B cell (primary cell): ENCODE measurements around the gene BLCAP. TPM values are rescaled to one million over a fixed set of nuclear protein-coding genes. Genes with fewer than 3 reads are reported as not detected.

Experiments used
- ATAC-seq: fragments of 200-7000 bp; cut with Tn5 transposase; one replicate; pipeline ENCODE4 v1.10.0; 2021; ENCODE audit warnings: low read depth, mild to moderate bottlenecking, moderate number of reproducible peaks, moderate library complexity
- CTCF ChIA-PET: fragments of 350-600 bp; sonication (Branson Sonifier 250); formaldehyde crosslinking; loops from one replicate; lab custom pipeline; 2021; ENCODE audit warnings: antibody characterized with exemption, inconsistent platforms; lab: Charles Lee
- POLR2A ChIA-PET: fragments of 350-600 bp; sonication (Branson Sonifier 250); formaldehyde crosslinking; loops from one replicate; lab custom pipeline; 2021; ENCODE audit warnings: antibody characterized with exemption; lab: Charles Lee
- DNase-seq: peaks from one replicate; pipeline ENCODE4 v3.0.0; 2013
- H2AFZ ChIP-seq: 2 replicates; pipeline ENCODE4 v1.6.1; 2012; ENCODE audit warnings: mild to moderate bottlenecking, low read depth, low read length; ENCODE audit not compliant: insufficient read depth, poor library complexity, severe bottlenecking
- H3K27ac ChIP-seq, 2 donors: 1 replicate in 1 of 2; 2 replicates in 1 of 2; pipeline ENCODE4 v1.5.1; 2012 to 2013; ENCODE audit warnings: low read length in 2 of 2, mild to moderate bottlenecking in 2 of 2, moderate library complexity in 1 of 2
- H3K27me3 ChIP-seq, 4 experiments: fragments of 200-600 bp in 1 of 4; sonication (generic) in 1 of 4; replicated peaks in 1 of 4; 1 replicate in 2 of 4; 2 replicates in 2 of 4; pipeline versions ENCODE4 v1.6.1 to v1.7.0; 2013 to 2016; ENCODE audit warnings: low read length in 3 of 4, mild to moderate bottlenecking in 2 of 4, mixed read lengths in 1 of 4, moderate library complexity in 1 of 4; ENCODE audit not compliant: insufficient read depth in 4 of 4, control insufficient read depth in 3 of 4; ENCODE audit errors: control extremely low read depth in 1 of 4
- H3K36me3 ChIP-seq, 2 experiments: replicated peaks in 1 of 2; 1 replicate in 1 of 2; 2 replicates in 1 of 2; pipeline versions ENCODE4 v1.6.1 to v1.7.1; 2013; ENCODE audit warnings: low read length in 1 of 2; ENCODE audit not compliant: insufficient read depth in 2 of 2, control insufficient read depth in 1 of 2; ENCODE audit errors: control extremely low read depth in 1 of 2, extremely low read depth in 1 of 2
- H3K4me1 ChIP-seq, 2 donors: fragments of 200-600 bp in 1 of 2; sonication (generic) in 1 of 2; 1 replicate in 1 of 2; 2 replicates in 1 of 2; pipeline versions ENCODE4 v1.5.1 to v1.6.1; 2013 to 2017; ENCODE audit warnings: low read length in 2 of 2; ENCODE audit not compliant: control insufficient read depth in 2 of 2, insufficient read depth in 2 of 2
- H3K4me2 ChIP-seq: replicated peaks from 2 replicates; pipeline ENCODE3; 2012; ENCODE audit warnings: mild to moderate bottlenecking, low read depth, low read length; ENCODE audit not compliant: poor library complexity, severe bottlenecking
- H3K4me3 ChIP-seq, 5 experiments: fragments of 200-600 bp in 1 of 5; sonication (generic) in 1 of 5; 1 replicate in 3 of 5; 2 replicates in 2 of 5; pipeline versions ENCODE4 v1.5.1 to v1.7.0; 2011 to 2016; ENCODE audit warnings: low read length in 4 of 5, mild to moderate bottlenecking in 4 of 5, low read depth in 2 of 5, control low read depth in 1 of 5, moderate library complexity in 1 of 5; ENCODE audit not compliant: insufficient read depth in 1 of 5; ENCODE audit errors: control extremely low read depth in 1 of 5, extremely low read depth in 1 of 5
- H3K79me2 ChIP-seq: fragments of 200-600 bp; sonication (generic); one replicate; pipeline ENCODE4 v1.6.0; 2016; ENCODE audit warnings: low read length; ENCODE audit not compliant: control insufficient read depth, insufficient read depth
- H3K9ac ChIP-seq: fragments of 200-600 bp; sonication (generic); 2 replicates; pipeline ENCODE4 v1.6.1; 2017; ENCODE audit warnings: mild to moderate bottlenecking, low read length, moderate library complexity
- H3K9me3 ChIP-seq, 3 donors: one replicate each; pipeline versions ENCODE4 v1.6.1 to v1.7.1; 2013; ENCODE audit warnings: low read length in 2 of 3; ENCODE audit not compliant: control insufficient read depth in 2 of 3, insufficient read depth in 1 of 3; ENCODE audit errors: control extremely low read depth in 1 of 3
- H4K20me1 ChIP-seq: 2 replicates; pipeline ENCODE4 v1.6.0; 2012; ENCODE audit warnings: mild to moderate bottlenecking, low read length; ENCODE audit not compliant: insufficient read depth, control insufficient read depth, poor library complexity, severe bottlenecking
- H3K27ac Mint-ChIP-seq: one replicate; pipeline ENCODE4 v1.8.0; 2021; ENCODE audit warnings: mixed read lengths
- H3K27me3 Mint-ChIP-seq: one replicate; pipeline ENCODE4 v1.8.0; 2021; ENCODE audit warnings: mixed read lengths
- H3K4me1 Mint-ChIP-seq: one replicate; pipeline ENCODE4 v1.8.0; 2021; ENCODE audit warnings: mixed read lengths
- H3K4me3 Mint-ChIP-seq: one replicate; pipeline ENCODE4 v1.8.0; 2021; ENCODE audit warnings: mixed read lengths
- H3K9me3 Mint-ChIP-seq: one replicate; pipeline ENCODE4 v1.8.0; 2022; ENCODE audit warnings: mixed read lengths; ENCODE audit not compliant: insufficient read depth
- EZH2 ChIP-seq: IDR thresholded peaks from 2 replicates; pipeline ENCODE4 v1.6.1; 2012; ENCODE audit warnings: borderline replicate concordance, low read depth, mild to moderate bottlenecking, moderate library complexity, low read length; ENCODE audit not compliant: insufficient read depth, poor library complexity, severe bottlenecking
- WGBS: methylation state at CpG from one replicate; pipeline ENCODE4 v1.1.5; 2013; ENCODE audit warnings: missing lambda C conversion rate; ENCODE audit not compliant: insufficient coverage; 5-methylcytosine and 5-hydroxymethylcytosine counted together
- intact Hi-C: fragments of 100-400 bp; cut with micrococcal nuclease; formaldehyde crosslinking; loops from one replicate; pipeline ENCODE4 v1.10.0; 2022
- polyA plus RNA-seq: library from polyadenylated mRNA; depleted of rRNA; stranded (reverse); fragments of >200 nt; gene quantifications from 2 replicates; pipeline ENCODE4 v1.2.3, GENCODE V29; 2012
- total RNA-seq, 2 donors: library from RNA; stranded (reverse); fragments of 120-200 nt in 1 of 2; gene quantifications; 1 replicate in 1 of 2; 2 replicates in 1 of 2; pipeline versions ENCODE4 v1.2.3 to v1.2.4, GENCODE V29; 2013 to 2022
- TF ChIP-seq, protein P1 (sequence below): fragments of 200-600 bp; IDR thresholded peaks from one replicate; pipeline ENCODE4 v1.8.0; 2022; ENCODE audit warnings: antibody characterized with exemption, mild to moderate bottlenecking

BLCAP gene
- total and polyA plus RNA-seq, 2 donors (not counting 1 experiment from before 2014, with no cell fraction given): 56.2 to 188 TPM

DNA sequence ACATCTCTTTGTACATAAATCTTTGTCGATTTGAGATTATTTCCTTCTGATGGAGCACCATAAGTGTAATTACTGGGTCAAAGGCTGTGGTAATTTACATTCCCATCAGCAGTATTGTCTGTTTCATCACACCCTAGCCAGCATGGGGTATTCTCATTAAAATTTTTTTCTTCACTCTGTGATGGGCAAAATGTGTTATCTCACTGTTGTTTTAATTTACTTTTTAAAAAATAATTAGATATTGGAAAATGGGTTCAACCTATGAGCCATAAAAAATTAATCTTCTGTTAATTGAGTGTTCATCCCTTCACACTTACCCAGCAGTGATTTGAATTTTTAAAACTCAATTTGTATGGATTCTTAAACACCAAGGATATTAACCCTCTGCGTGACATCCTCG lies 50.6 kb downstream of the BLCAP start:
- no peaks in the 10 kb centered on the region for H3K79me2 ChIP-seq
- no CpG with 5 or more reads among the region's 3 CpGs for WGBS
- no peaks in the 10 kb centered on the region for H3K4me1 Mint-ChIP-seq

DNA sequence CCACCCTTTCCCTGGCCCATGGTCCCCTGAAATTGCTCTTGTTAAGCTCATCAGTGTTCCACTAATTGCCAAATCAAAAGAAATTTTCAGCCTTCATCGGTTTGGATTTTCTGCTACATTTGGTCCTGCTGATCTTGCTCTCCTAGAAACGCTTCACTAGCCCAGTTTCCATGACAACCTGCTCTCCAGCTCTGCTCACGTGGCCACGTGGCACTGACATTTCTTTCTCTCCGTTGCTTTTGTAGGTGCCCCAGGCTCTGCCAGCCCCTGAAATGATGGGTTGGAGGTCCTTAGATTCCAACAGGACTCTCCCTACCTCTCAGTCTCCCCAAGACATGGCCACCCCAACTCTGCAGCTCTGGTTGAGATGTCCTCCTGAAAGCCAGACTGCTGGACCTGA lies 52.4 kb downstream of the BLCAP start:
- Histone ChIP-seq H3K9ac (no peak overlapping the region), H3K4me3 (no peak overlapping the region), H3K27ac (no peak overlapping the region), H3K9me3 (peaks cover 0 to 5% (median 0%) of the 10 kb centered on the region in 3 donors), H3K79me2 (no peaks in the 10 kb centered on the region), H2AFZ (no peak overlapping the region), H4K20me1 (no peaks in the 10 kb centered on the region), H3K27me3 (peaks cover 0 to 7% (median 2%) of the 10 kb centered on the region in 4 experiments), H3K4me1 (no peaks in the 10 kb centered on the region), H3K4me2 (no peak overlapping the region), H3K36me3 (no peaks in the 10 kb centered on the region)
- intact Hi-C loops: no loop called here
- H3K9me3 Mint-ChIP-seq: peaks cover 3% of the 10 kb centered on the region
- DNase-seq (no peak), ATAC-seq (no peak)
- POLR2A ChIA-PET: no interaction called here
- WGBS: 91% methylated on average over 1 of the region's 5 CpGs
- H3K27ac Mint-ChIP-seq: no peak overlapping the region
- H3K4me1 Mint-ChIP-seq: no peaks in the 10 kb centered on the region
- peaks cover 26% of the 10 kb centered on the region for H3K27me3 Mint-ChIP-seq
- TF ChIP-seq, protein P1, sequence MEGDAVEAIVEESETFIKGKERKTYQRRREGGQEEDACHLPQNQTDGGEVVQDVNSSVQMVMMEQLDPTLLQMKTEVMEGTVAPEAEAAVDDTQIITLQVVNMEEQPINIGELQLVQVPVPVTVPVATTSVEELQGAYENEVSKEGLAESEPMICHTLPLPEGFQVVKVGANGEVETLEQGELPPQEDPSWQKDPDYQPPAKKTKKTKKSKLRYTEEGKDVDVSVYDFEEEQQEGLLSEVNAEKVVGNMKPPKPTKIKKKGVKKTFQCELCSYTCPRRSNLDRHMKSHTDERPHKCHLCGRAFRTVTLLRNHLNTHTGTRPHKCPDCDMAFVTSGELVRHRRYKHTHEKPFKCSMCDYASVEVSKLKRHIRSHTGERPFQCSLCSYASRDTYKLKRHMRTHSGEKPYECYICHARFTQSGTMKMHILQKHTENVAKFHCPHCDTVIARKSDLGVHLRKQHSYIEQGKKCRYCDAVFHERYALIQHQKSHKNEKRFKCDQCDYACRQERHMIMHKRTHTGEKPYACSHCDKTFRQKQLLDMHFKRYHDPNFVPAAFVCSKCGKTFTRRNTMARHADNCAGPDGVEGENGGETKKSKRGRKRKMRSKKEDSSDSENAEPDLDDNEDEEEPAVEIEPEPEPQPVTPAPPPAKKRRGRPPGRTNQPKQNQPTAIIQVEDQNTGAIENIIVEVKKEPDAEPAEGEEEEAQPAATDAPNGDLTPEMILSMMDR: no peak
- TF ChIP-seq EZH2: no peak
- no peak overlapping the region for H3K4me3 Mint-ChIP-seq
- CTCF ChIA-PET: no interaction called here

More for the DNA sequence above, 50.6 kb downstream of the BLCAP start:
- no peak for ATAC-seq
- H2AFZ ChIP-seq: no peak overlapping the region
- DNase-seq: no peak
- ChIA-PET POLR2A (no interaction called here), CTCF (interaction anchor here (0.7 kb wide), 1 partner anchor 517 kb away, joined by 3 read pairs; no protein-coding TSS in a partner anchor)
- no peaks in the 10 kb centered on the region for H3K4me1 ChIP-seq
- TF ChIP-seq EZH2: no peak
- TF ChIP-seq, protein P1: no peak
- Mint-ChIP-seq H3K27me3 (peaks cover 30% of the 10 kb centered on the region), H3K9me3 (peaks cover 3% of the 10 kb centered on the region), H3K27ac (no peak overlapping the region), H3K4me3 (no peak overlapping the region)
- H3K9me3 ChIP-seq: peaks cover 0 to 6% (median 2%) of the 10 kb centered on the region in 3 donors
- H3K36me3 ChIP-seq: no peaks in the 10 kb centered on the region
- H3K27ac ChIP-seq: no peak overlapping the region
- H3K4me3 ChIP-seq: no peak overlapping the region
- H3K4me2 ChIP-seq: no peak overlapping the region
- intact Hi-C loops: no loop called here
- no peaks in the 10 kb centered on the region for H4K20me1 ChIP-seq
- no peak overlapping the region for H3K9ac ChIP-seq
- peaks cover 0 to 7% (median 2%) of the 10 kb centered on the region in 4 experiments for H3K27me3 ChIP-seq
